NCI-H524 treated with DMSO at 0.1 percent for 48 hours (cell line): ENCODE data around the gene NKAIN2.
"Not testable (repeated sequence)": the region's sequence is repeated elsewhere in the genome, so short reads cannot be mapped to it uniquely, and the experiment has no call there.

Source experiments
- DNase-seq: peaks from one replicate; lab custom pipeline; 2025; lab: John Stamatoyannopoulos, UW

The NKAIN2 gene

GRCh38 chr6:124203812-124204167 lies 400.1 kb downstream of the NKAIN2 start:
- no peak for DNase-seq

- DNase-seq = no peak
These were observed 402.3 kb downstream of the NKAIN2 start for GRCh38 chr6:124205921-124206320.

- DNase-seq = no peak
These were observed 420.1 kb downstream of the NKAIN2 start for GRCh38 chr6:124223611-124224345.

- DNase-seq = no peak
These were observed 422.7 kb downstream of the NKAIN2 start for GRCh38 chr6:124226396-124226795.

DNA sequence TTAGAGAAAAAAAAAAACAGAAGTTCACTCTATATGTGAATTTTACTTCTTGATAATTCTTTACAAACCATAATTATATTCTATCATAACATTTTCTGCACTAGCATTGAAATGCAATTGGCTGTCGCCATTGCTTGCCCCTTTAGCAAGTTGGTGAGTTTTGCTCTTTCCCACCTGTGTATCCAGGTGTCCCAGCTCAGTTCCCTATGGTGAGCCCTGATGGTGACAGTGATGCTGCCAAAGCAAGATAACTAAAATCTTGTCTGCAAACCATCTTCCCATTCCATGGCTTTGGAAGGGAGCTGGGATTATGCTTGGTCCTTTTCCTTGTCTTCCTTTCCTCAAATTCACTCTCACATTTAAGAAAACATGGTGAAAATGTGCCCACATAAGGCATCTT lies 429.6 kb downstream of the NKAIN2 start:
- no peak for DNase-seq

DNA sequence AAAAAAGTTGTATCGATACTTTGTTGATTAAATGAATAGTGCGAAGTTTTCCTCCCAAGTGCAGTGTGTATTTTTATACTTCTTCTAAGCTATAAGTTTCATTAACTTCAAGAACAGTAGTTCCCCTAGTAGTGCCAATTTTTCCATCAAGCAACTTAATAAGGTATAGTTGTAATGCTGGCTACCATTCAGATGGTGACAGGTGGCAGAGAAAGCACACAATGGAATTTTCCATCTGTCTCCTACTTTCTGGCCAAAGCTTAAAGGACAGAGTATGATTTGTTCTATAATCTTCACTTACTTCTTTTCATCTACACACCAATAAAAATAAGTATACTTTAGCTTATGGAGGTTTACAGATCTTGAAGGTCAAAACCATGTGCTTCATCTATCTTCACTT lies 431.1 kb downstream of the NKAIN2 start:
- DNase-seq = peak; percentile 12

- no peak for DNase-seq
These were observed 434.2 kb downstream of the NKAIN2 start for GRCh38 chr6:124237911-124238310.

DNA sequence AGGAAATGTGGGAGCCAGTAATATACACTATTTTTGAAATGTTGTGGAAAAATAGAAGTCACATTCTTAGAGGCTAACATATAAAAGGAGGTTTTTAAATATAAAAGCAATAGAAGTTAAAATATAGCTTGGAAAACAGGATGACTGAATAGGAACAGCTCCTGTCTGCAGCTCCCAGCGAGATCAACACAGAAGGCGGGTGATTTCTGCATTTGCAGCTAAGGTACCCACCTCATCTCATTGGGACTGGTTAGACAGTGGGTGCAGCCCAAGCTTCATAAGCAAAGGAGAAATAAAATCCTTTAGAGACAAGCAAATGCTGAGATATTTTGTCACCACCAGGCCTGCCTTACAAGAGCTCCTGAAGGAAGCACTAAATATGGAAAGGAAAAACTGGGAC lies 434.7 kb downstream of the NKAIN2 start:
- not testable (repeated sequence) for DNase-seq

DNA sequence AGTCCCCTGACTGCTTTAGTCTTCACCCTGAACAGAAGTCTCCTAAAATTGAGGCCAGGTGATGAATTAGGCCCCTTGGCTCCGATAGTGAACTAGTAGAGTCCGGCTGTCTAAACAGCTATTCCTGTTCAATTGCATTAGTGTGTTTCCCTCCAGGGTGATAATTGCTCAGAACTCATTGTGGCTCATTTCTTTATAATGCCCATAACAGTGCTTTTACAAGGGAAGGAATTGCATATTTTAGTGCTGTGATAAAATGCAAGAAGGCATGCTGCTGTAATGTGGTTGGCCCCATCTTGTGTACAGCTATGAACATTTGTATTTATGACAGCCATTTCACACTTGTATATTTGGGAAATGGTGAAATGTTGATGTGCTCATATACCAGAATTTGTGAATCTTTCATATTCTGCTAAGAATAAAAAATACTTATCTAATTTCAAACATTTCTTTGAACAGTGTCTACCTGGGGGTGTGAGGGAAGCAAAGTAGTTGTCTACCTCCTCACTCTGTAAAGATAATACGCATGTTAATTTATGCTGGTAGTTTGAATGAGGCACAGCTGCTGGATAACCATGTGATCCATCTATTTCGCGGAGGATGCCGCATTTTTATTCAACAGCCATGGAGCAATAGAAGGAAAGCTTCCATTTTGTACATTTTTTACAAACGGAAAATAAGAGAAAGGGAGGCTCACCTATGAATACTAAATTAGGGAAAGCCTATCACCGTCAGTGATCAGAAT lies 451.4 kb downstream of the NKAIN2 start:
- DNase-seq = no peak

DNA sequence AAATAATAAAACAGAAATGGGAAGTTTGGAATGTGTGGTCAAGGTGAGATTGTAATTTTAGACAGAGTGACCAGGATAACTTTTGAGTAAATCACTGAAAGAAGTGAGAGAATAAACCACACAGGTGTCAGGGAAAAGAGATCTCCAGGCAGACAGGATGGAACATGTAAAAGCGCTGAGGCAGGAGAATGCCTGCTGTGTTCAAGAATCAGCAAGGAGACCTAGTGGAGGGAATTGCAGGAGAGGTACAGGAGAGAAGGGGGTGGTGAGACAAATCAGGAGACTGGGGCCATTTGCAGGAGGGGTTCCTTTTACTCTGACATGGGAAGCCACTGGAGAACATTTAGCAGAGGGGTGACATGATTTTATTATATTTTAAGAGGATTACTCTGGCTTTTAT lies 456.7 kb downstream of the NKAIN2 start:
- DNase-seq = no peak

DNA sequence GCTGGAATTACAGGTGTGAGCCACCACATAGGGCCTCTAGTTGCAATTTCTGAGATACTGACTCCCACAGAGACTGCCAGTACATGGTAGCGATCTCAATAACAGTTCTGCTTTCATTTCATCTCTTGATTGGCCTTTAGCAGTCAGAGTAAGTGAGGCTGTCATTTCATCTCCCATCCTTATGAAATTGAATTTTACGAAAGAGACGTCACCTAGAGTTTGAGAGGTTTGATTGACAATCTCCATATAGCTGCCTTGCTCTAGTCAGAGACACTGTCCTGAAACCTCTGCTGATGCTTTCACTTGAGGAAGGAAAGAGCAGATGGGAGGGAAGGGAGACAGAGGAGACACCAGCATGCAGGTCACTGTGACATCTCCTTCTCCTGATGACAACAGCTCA lies 466.1 kb downstream of the NKAIN2 start:
- DNase-seq = no peak

DNA sequence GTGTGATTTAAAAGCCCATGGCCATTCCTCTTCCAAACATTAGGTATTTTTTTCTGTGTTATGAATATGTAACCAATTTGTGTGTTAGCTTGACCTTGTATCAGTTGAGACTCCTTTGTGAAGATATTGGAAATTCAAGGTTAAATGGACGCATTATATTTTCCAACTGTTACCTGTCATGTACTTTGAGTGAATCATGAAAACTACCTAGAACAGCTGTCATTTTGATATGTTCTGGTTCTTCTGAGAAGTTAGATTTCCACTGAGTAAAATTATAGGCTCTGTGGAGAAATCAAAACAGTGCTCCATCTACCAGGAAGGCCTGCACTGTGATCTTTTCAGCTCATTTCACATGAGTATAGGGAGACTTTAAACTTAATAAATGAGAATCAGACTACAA lies 470.0 kb downstream of the NKAIN2 start:
- DNase-seq = no peak

GRCh38 chr6:124282541-124282940 lies 478.9 kb downstream of the NKAIN2 start:
- DNase-seq = no peak

- no peak for DNase-seq
These were observed 479.8 kb downstream of the NKAIN2 start for GRCh38 chr6:124283486-124283885.

DNA sequence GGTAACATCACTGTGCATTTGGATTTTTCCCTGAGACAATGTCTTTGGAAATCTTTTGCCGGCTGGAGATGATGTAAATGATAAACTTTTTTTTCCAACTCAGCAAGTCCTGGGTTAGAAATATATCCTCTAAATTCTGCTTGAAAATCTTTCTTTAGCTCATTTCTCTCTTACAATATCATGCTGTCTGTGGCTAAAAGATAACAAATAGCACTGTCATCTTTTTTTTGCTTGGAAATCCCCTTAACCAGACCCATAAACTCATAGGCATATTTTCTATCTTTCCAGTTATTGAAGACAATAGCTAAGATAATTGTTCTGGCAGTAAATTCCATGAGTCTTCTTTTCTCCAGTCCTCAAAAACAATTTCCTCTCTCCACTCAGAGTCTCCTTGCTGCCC lies 481.5 kb downstream of the NKAIN2 start:
- no peak for DNase-seq

- no peak for DNase-seq
These were observed 491.0 kb downstream of the NKAIN2 start for GRCh38 chr6:124294574-124295200.

GRCh38 chr6:124297507-124297906 lies 493.8 kb downstream of the NKAIN2 start:
- DNase-seq = no peak

DNA sequence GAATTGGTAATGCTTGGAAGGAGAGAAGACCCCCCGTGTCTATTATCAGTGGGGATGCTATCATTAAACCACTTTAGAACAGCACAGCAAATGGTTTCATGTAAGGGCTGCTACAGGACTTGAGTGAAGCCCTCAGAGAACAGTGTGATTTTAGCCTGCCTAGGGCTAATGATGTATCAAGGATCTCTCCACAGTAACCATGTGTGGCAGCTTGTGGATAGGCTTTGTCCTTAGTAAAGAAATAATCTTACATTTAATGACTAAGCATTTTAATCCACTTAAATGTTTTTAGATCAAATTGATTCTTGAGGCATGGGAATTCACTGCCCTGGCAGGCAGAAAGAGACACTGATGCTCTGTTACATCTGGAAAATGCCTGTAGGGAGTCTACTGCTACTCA lies 495.1 kb downstream of the NKAIN2 start:
- DNase-seq = peak; percentile 26

DNA sequence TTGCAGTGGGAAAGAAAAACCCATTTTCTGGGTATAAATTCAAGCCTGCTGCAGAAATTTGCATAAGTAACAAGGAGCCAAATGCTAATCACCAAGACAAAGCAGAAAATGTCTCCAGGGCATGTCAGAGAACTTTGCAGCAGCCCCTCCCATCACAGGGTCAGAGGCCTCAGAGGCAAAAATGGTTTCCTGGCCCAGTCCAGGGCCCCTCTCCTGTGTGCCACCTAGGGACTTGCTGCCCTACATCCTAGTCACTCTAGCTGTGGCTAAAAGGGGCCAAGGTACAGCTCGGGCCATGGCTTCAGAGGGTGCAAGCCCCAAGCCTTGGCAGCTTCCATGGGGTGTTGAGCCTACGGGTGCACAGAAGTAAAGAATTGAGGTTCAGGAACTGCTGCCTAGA lies 497.2 kb downstream of the NKAIN2 start:
- not testable (repeated sequence) for DNase-seq

DNA sequence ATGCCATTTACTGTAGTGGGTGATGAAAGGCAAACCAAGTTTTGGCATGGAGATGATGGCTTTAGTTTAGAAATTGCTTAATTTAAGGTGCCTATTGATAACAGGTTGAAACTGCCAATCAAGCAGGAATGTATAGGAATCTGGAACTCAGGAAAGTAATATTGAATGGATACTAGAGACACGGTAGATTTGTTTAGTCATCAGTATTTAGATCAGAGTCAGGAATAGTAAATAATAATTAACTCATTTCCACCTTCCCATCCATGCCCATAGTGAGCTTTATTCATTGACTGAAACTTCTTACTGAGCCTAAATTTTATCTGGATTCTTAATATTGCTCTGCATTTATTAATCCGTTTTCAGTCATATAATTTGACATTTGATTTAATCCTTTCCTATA lies 500.3 kb downstream of the NKAIN2 start:
- no peak for DNase-seq

GRCh38 chr6:124310139-124310538 lies 506.5 kb downstream of the NKAIN2 start:
- DNase-seq = no peak

DNA sequence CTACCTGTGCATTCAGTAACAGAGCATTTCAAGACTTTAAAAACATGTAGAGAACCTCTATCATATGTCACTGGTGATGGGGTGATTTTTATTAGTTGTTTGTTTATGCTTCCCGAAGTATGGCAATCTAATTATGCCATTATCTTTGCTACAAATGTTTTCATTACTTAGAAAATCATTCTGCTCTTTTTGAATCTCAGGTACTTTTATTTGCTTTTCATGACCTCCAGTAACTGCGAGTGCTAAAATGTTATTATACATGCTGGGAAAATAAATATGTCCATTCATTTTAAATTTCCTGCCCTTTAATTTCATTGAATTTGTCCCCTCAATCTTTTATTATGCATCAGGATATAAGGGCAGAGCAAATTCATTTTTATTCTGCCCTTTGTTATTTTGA lies 515.7 kb downstream of the NKAIN2 start:
- DNase-seq = no peak

- no peak for DNase-seq
These were observed 520.6 kb downstream of the NKAIN2 start for GRCh38 chr6:124324237-124324636.
